Measurements from ENCODE around the gene SSPN.

DNA sequence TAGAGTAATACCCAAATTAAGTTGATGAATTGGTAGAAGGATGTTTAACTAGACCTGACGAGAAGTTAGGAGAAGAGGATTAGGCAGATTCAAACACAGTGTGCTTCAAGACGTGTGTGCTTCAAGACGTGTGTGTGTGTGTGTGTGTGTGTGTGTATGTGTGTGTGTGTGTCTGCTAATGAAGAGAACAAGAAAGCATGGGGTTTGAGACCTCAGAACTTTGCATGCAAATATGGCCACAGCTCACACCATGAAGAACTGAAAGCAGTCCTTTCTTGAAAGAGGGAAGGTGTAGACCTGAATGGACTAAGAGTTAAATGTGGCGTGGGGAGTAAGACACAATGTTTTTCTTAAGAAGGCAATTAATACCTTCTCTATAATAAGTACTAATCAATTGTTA, 32.5 kb upstream of the SSPN start:
- TF ChIP-seq, protein P1, sequence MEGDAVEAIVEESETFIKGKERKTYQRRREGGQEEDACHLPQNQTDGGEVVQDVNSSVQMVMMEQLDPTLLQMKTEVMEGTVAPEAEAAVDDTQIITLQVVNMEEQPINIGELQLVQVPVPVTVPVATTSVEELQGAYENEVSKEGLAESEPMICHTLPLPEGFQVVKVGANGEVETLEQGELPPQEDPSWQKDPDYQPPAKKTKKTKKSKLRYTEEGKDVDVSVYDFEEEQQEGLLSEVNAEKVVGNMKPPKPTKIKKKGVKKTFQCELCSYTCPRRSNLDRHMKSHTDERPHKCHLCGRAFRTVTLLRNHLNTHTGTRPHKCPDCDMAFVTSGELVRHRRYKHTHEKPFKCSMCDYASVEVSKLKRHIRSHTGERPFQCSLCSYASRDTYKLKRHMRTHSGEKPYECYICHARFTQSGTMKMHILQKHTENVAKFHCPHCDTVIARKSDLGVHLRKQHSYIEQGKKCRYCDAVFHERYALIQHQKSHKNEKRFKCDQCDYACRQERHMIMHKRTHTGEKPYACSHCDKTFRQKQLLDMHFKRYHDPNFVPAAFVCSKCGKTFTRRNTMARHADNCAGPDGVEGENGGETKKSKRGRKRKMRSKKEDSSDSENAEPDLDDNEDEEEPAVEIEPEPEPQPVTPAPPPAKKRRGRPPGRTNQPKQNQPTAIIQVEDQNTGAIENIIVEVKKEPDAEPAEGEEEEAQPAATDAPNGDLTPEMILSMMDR (conservative IDR thresholded peaks at IDR 0.05) = no peak
- no peak for TF ChIP-seq ZFX (IDR thresholded peaks at IDR 0.05)
